Activated CD4-positive, alpha-beta T cell treated with anti-CD3 and anti-CD28 coated beads, Interleukin-2, Interleukin-4, amounts not matched to agents 100 ng/mL and 50 ng/mL, durations not matched to agents 16 hours and 8 hours (primary cell): ENCODE measurements around the gene ITIH3.
"Not testable (repeated sequence)": the region's sequence is repeated elsewhere in the genome, so short reads cannot be mapped to it uniquely, and the experiment has no call there.

Experiments used
- DNase-seq: peaks from one replicate; pipeline ENCODE4 v3.0.0-alpha.2; 2020; ENCODE audit warnings: low spot score

The ITIH3 gene, protein sequence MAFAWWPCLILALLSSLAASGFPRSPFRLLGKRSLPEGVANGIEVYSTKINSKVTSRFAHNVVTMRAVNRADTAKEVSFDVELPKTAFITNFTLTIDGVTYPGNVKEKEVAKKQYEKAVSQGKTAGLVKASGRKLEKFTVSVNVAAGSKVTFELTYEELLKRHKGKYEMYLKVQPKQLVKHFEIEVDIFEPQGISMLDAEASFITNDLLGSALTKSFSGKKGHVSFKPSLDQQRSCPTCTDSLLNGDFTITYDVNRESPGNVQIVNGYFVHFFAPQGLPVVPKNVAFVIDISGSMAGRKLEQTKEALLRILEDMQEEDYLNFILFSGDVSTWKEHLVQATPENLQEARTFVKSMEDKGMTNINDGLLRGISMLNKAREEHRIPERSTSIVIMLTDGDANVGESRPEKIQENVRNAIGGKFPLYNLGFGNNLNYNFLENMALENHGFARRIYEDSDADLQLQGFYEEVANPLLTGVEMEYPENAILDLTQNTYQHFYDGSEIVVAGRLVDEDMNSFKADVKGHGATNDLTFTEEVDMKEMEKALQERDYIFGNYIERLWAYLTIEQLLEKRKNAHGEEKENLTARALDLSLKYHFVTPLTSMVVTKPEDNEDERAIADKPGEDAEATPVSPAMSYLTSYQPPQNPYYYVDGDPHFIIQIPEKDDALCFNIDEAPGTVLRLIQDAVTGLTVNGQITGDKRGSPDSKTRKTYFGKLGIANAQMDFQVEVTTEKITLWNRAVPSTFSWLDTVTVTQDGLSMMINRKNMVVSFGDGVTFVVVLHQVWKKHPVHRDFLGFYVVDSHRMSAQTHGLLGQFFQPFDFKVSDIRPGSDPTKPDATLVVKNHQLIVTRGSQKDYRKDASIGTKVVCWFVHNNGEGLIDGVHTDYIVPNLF

DNA sequence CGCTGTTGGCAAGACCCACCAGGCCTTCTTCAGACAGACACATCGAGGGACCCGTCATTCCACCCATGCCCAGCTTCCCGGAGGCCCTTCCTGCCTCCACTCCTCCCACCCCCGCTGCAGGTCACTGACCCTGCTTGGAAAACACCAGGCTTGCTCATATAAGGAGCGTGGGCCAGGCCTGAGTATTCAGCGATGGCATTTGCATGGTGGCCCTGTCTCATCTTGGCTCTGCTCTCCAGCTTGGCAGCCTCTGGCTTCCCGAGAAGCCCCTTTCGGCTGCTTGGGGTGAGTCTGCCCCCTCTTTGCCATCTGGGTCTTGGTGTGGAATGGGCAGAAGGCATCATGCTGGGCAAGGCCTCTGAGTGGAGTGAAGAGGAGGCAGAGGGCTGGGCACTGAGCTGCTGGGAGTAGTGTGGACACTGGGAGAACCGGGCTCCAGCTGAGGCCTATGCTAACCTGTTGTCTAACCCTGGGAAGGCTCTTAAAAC is at the start of gene ITIH3:
Gene ITIH3 (plus strand): TSS at position 185 of the 488 bp plus-strand sequence. CDS start 8 bp downstream, at position 193.
- DNase-seq = no peak

DNA sequence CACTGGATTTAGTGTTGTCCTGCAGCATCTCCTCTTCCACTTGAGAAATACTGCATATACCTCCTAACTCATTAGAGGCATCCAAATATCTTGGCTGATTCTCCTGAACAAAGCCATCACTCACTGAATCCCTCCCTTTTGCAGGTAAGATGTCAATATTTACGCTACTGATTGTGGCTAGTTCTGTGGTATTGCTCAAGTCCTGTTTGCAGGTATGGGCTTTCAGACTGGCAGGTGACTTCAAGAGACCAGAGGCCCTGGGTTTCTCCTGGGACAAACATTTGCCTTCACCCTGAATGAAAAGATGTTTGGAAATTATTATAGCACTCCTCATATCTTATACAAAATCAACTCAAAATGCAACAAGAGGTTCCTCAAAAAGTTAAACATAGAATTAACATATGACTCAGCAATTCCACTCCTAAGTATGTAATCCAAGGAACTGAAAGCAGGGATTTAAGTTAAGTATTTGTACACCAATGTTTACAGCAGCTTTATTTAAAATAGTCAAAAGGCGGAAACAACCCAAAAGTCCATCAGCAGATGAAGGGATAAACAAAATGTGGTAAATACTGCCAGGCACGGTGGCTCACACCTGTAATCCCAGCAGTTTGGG is 42.4 kb upstream of the ITIH3 start:
- DNase-seq = no peak

DNA sequence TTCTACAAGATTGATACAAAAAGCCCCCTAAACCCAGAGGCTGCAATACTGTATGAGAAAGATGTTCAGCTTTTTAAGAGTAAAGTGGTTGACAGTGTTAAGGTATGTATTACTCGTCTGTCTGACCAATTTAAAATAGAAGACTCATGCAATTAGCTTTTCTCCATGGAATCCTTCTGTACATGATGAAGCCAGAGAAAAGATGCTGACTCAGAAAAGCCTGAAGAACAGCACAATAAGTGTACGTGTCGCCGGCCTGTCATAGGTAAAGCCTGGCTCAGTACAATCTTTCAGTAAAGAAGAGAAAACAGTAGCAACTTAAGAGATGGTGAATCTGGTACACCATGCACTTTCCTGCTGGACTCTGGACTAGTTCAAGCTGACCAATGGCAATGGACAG is 40.2 kb upstream of the ITIH3 start:
- no peak for DNase-seq

DNA sequence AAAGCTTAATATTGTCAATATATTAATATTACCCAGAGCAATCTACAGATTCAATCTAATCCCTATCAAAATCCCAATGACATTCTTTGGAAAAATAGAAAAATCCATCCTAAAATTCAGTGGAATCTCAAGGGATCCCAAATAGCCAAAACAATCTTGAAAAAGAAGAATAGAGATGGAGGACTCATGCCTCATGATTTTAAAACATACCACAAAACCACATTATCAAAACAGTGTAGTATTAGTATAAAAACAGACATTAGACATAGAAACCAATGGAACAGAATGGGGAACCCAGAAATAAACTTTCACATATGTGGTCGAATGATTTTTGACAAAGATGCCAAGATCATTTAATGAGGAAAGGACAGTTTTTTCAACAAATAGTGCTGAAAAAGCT is 38.5 kb upstream of the ITIH3 start:
- no peak for DNase-seq

DNA sequence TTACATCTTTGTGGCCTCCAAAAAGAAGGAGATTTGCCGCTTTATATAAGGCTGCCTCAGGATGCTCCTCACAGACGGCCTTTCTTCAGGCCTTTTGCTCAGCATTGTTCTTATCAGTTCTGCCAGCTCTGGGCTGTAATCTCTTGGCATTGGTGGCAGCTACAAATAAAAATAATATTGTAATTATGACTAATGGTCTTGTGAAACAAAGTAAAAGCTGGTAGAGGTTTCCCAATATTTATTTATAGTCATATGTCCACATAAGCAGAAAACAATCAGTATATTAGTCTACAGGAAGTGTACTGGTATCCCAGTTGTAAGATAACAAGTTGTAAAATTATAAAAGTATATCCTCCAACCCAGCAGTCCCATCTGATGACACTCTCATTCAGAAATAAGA is 31.1 kb upstream of the ITIH3 start:
- DNase-seq = no peak

DNA sequence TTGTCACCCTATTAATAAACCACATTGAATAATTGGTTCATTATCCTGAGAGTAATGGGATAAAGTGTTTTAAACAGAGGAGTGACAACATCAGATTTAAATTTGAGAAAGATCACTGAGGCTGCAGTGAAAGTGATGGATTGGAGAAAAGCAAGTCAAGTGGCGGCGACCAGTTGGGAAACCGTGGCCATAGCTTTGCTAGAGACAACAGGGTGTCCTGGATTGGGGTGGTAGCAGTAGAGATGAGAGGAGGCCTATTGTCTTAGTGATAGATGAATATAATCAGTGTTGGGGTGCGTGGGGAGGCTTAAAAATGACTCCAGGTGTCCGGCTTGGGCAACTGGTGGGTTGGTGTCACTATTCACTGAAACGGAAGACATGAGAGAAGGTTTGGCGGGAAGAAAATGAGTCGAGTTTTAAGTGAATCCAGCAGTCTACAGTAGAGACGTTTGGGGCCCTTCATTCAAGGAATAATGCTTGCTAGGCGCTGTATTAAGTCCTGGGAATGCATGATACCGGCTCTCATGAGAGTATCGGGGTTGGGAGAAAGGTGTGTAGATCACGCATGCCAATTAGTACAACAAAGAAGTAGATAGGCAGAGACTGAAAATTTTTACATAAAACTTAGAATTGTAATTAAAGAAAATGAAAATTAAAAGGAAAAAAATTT is 24.7 kb upstream of the ITIH3 start:
- no peak for DNase-seq

DNA sequence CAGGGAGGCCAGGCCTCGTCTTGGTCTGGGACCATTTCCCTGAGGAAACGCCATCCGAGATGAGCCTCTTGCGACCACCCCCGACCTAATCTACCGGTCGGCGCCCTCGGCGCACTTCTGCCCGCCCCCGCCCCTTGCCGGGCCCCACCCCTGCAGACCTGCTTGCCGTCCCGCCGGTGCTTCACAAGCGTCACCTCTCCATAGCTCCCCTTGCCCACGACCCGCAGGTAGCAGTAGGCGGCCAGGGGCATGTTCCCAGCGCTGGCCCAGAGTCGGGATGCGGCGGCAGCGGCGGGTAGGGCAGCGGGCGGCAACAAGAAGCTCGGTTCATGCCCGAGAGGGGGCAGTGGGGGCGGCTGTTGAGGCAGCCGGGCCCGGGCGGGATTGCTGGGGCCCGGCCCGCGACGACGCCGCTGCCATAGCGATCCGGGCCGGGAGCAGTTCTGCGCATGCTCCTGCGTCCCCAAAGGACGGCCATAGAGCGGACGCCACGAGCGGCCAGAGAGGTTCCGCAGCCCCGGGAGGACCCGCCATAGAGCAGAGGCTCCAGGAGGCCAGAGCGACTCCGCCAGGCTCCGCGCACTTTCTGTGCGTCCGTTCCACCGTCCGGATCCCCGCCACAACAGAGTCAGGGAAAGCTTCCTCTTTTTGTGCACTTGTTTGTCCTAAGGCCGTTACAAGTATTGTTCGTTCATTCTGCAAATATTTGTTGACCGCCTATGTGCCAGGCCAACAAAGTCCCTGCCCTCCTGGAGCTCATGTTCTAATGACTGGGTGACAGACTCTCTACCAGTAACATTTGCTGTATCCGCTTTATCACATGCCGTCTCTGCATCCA is 23.9 kb upstream of the ITIH3 start, which contains the start of gene NEK4:
Gene NEK4 (minus strand): TSS at position 445 of the 838 bp plus-strand sequence. CDS start 194 bp downstream, at position 251.
- peak; percentile 93 for DNase-seq

DNA sequence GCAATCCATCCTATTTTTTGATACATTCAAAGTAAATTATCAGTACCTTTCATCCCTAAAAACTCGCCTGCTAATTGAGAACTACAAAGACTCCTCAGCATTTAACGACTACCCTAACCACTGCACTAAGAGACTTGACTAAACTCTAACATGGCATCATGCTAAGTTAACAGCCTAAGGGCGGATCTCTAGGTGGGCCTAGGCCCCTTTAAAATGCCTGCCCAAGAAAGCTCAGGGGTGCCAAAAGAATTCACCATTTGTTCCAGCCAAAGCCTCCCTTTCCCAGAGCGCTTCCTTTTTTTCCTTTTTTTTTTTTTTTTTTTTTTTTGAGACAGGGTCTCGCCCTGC is 23.3 kb upstream of the ITIH3 start:
- DNase-seq = no peak

DNA sequence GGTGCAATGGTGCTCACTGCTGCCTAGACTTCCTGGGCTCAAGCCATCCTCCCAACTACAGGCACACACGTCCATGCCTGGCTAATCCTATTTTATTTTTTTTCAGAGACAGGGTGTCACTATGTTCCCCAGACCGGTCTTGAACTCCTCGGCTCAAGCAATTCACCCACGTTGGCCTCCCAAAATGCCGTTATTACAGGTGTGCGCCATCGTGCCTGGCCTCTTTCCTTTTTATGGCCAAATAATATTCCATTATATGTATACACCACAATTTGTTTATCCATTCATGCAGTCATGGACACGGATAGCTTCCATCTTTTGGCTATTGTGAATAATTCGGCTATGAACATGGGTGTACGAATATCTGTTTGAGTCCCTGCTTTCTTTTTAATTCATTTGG is 22.9 kb upstream of the ITIH3 start:
- DNase-seq = no peak

DNA sequence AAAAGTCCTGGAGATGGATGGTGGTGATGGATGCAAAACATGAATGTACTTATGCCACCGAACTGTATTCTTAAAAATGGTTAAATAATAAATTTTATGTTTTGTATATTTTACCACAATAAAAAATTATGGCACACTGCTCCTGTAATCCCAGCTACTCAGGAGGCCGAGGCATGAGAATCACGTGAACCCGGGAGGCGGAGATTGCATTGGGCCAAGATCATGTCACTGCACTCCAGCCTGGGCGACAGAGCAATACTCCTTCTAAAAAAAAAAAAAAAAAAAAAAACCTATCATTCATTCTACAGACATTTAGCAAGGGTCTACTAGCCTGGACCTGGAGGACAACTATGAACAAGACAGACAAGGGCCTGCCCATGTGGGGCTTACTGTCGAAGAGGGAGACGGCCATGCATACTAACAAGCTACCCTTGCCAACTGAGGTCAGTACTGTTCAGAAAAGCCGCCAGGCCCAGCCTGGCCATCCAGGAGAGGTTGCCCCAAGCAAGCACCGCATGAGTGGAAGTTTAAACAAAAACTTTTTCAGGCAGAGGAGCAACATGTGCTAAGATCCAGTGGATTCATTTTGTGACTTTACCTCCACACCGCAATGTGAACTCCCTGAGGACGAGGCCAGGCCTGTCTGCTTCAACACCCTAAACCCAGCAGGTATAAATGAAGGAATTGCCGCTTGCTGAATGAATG is 21.1 kb upstream of the ITIH3 start:
- DNase-seq = no peak

DNA sequence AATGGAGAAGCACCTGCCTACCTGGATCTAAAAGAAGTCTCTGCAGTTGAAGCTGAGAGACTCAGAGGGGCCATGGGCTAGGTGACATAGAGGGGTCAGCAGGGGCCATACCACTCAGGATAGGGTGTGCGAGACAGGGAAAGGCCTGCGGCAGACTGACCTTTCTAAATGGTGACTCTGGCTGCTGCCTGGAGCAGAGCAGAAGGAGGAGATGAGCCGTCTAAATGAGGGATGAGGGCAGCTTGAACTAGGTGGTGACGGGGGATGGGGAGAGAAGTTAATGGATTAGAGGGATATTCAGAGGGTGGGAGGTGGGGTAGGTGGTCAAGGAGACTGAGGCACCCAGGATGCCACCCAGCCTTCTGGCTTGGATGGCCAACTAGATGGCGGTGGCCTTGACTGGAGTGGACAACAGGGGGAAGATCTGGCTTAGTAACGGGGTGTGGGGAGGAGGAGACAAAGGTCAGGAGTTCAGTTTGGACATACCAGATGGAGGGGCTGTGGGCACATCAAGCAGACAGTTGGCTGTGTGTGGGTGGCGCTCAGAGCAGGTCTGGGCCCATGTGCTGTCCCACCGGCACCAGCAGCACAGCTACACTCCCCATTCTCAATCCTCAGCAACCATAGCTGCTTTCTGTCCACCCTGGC is 20.4 kb upstream of the ITIH3 start:
- no peak for DNase-seq

DNA sequence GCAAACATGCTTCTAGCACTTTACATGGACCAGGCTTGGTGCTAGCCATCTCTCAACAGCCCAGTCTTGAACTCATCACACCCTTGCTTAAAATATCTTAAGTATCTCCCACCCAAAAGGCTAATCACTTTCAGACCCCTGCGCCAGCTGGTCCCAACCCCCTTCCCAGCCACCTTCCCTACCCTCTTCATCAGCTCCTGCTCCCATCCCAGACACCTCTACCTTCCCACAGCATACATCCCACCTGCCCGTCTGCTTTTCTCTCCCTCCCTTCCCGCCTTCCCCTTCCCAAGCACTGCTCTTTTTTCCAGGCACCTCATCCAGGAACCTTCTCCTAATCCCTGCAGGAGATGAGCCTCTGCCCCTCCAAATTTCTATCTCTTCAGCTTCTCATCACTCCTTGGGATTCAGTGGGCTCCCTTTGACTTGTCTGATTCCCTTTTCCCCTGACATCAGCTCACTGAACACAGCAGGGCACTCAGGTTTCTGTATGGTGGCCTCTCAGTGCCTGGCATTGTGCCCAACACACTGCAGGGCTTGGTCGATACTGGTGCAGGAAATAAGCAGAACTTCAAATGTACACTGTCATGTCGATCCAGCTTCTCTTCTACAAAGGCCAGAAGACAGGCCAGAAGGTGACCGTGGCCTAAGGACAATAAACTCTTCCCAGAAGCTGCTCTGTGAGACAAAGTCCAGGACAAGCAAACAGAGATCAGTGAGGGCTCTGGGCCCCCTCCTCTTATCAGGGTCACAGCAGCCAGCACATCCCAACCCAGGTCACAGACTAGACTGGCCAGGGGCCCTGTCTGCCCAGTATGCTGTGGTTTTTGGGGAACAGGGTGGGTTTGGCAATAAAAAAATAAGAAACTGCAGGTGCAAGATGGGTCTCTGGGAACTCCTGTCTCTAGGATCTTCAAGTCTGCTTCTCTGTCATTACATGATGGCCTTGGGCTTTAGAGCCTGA is 19.4 kb upstream of the ITIH3 start:
- DNase-seq = no peak

DNA sequence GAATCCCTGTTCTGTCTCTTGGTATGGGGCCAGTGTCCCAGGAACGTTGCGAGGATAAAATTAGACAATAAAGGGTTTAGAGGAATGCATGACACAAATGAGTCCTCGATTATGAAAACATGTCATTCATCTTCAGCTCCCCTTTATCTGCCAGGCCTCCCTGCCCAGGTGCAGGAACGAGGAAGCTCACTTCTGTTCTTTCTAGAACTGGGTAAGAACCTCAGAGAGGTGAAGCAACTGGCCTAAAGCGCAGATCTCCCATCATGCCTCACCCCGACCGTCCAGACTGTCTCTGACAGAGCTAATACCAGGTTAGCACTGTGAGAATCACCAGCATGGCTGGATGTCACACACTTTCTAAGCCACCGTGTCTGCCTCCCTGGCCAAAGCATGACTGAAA is 18.7 kb upstream of the ITIH3 start:
- no peak for DNase-seq

DNA sequence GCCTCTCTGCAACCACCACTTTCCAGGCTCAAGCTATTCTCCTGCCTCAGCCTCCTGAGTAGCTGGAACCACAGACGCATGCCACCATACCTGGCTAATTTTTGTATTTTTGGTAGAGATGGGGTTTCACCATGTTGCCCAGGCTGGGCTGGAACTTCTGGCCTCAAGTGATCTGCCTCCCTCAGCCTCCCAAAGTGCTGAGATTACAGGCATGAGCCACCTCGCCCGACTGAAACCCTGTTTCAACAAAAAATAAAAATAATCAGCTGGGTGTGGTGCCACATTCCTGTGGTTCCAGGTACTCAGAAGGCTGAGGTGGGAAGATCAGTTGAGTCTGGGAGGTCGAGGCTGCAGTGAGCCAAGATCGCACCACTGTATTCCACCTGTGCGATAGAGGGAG is 18.1 kb upstream of the ITIH3 start:
- not testable (repeated sequence) for DNase-seq

DNA sequence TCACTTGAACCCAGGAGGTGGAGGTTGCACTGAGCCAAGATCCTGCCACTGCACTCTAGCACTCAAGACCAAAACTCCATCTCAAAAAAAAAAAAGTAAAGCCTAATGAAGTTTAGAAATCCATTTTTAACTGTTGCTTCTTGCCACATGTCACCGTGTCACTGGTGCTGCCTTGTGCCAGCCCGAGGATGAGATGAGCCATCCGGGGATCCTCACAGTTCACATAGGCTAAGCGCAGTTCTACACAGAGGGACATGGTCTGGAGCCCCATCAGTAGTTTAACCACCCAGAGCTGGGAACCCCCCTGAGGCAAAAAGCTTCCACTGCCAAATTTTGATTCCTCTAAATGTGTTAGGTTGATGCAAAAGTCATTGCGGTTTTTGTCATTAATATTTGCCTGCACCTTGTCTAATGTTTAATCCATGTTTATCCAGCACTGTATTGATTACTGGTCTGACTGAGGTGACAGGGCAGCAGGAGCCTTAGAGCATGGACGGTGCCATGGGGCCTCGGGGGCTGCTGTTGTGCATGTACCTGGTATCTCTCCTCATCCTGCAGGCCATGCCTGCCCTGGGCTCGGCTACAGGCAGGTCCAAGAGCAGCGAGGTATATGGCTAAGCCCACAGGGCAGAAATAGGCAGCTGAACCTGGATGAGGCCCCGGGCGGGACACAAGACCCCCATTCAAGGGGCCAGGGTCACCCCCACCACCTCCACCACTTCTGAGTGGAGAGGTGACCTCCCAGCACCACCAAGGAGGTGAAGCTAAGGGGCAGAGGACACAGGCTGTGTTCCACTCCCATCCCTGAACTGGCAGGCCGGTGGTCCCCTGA is 17.3 kb upstream of the ITIH3 start, which contains the start of gene ITIH1:
Gene ITIH1 (plus strand): TSS at position 473 of the 832 bp plus-strand sequence. CDS start 17 bp downstream, at position 490.
- no peak for DNase-seq

DNA sequence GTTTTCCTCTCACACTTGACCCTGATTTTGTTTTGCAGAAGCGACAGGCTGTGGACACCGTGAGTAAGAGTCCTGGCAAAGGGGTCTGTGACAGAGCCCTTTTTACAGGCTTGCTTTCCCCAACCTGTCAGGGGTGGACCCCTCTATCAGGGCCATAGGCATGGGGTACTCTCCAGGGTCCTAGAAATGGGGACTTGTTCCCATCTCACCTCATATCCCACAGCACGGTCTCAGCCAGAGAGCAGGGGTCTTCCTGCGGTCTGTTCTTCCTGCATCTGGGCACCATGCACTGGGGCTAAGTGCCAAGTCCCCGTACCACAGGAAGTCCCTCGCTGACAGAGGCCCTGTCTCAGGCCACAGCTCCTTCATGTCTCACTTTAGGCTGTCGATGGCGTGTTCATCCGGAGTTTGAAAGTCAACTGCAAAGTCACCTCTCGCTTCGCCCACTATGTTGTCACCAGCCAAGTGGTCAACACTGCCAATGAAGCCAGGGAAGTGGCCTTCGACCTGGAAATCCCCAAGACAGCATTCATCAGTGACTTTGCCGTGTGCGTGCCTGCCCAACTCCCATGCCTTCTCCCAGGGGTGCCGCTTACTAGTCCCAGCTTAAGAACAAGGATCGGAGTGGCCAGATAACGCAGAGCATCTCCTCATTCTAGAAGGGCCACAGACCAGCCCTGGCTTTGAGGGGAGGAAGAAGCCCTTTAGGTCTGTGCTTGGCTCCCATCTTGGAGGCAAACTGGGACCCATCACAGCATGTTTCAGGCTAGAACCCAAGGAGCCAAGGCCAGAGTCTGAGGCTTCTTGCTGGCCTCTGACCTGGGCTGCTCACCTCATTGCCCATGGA is 16.4 kb upstream of the ITIH3 start:
- DNase-seq = no peak
